Measurements from ENCODE around the gene MRPL22. TPM values are rescaled to one million over a fixed set of nuclear protein-coding genes. Genes with fewer than 3 reads are reported as not detected.

The MRPL22 gene
- total and polyA plus RNA-seq, 2 of the 13 experiments (the other 11 are each of a cell fraction or from before 2014, with no cell fraction given) = 66.8 to 84.8 TPM

- TF ChIP-seq ZHX2 (IDR thresholded peaks at IDR 0.05; ENCODE audit: low read depth) (no peak), ZHX2 (CRISPR knock-in tag; IDR thresholded peaks at IDR 0.05; ENCODE audit: borderline replicate concordance) (no peak), ZNF44 (CRISPR knock-in tag; IDR thresholded peaks at IDR 0.05) (no peak), SMAD3 (CRISPR knock-in tag; IDR thresholded peaks at IDR 0.05) (no peak), RXRB (CRISPR knock-in tag; IDR thresholded peaks at IDR 0.05; ENCODE audit: borderline replicate concordance) (peak; percentile 63; the same call in 1 of the 2 replicates), ZBTB10 (CRISPR knock-in tag; IDR thresholded peaks at IDR 0.05; ENCODE audit: borderline replicate concordance) (no peak), DNMT1 (CRISPR knock-in tag; IDR thresholded peaks at IDR 0.05) (no peak), TCF7L2 (IDR thresholded peaks at IDR 0.05; ENCODE audit: low read depth, low read length) (0 out of 2 replicates have a peak, but pooled peaks have one; percentile 16), ZNF292 (CRISPR knock-in tag; IDR thresholded peaks at IDR 0.05; ENCODE audit: borderline replicate concordance, low read depth) (no peak), HNRNPK (IDR thresholded peaks at IDR 0.05; ENCODE audit: low read depth, low read length, poor library complexity, severe bottlenecking) (no peak), ZNF232 (CRISPR knock-in tag; IDR thresholded peaks at IDR 0.05; ENCODE audit: borderline replicate concordance) (no peak), ZNF639 (CRISPR knock-in tag; conservative IDR thresholded peaks at IDR 0.05) (no peak), BATF2 (CRISPR knock-in tag; IDR thresholded peaks at IDR 0.05) (no peak), ZNF605 (CRISPR knock-in tag; IDR thresholded peaks at IDR 0.05) (no peak), NCOA5 (CRISPR knock-in tag; IDR thresholded peaks at IDR 0.05) (no peak), ZNF274 (CRISPR knock-in tag; IDR thresholded peaks at IDR 0.05) (no peak), CERS6 (CRISPR knock-in tag; IDR thresholded peaks at IDR 0.05) (no peak), CBX5 (CRISPR knock-in tag; IDR thresholded peaks at IDR 0.05; ENCODE audit: borderline replicate concordance) (peak; percentile 66; the same call in 1 of the 2 replicates), KDM2A (CRISPR knock-in tag; IDR thresholded peaks at IDR 0.05; ENCODE audit: borderline replicate concordance, low read depth) (no peak)
These were observed 67.8 kb downstream of the MRPL22 start (continued) for GRCh38 chr5:155008669-155009068.
